ENCODE data around the gene SLC9A8. TPM values are rescaled to one million over a fixed set of nuclear protein-coding genes. Genes with fewer than 3 reads are reported as not detected.

The SLC9A8 gene
- total and polyA plus RNA-seq, 2 of the 8 experiments (the other 6 are each of a cell fraction or from before 2014, with no cell fraction given): 3.2 to 6.2 TPM

- TF ChIP-seq KDM4A (IDR thresholded peaks at IDR 0.05; ENCODE audit: low read depth, low read length, severe bottlenecking) (no peak), YY1 (IDR thresholded peaks at IDR 0.05; ENCODE audit: low read depth, low read length) (no peak), RFX5 (IDR thresholded peaks at IDR 0.05; ENCODE audit: borderline replicate concordance, low read depth, low read length) (no peak)
Observed at GRCh38 chr20:49851991-49852390, 39.4 kb downstream of the SLC9A8 start (continued).

Measured in H1 (cell line).